ENCODE measurements around the gene SKOR2. TPM values are rescaled to one million over a fixed set of nuclear protein-coding genes. Genes with fewer than 3 reads are reported as not detected.

The SKOR2 gene
- total RNA-seq, 1 experiment from 2014 or later: not detected

- Histone ChIP-seq H3K9ac (ENCODE audit: low read length) (no peak overlapping the region), H3K4me3 (replicated peaks in 1 of 2; ENCODE audit: low read depth in 1 of 2, low read length in 2 of 2) (no peak overlapping the region), H3K9me2 (ENCODE audit: insufficient read depth) (no peaks in the 10 kb centered on the region), H3K36me3 (ENCODE audit: control insufficient read depth in 1 of 2, insufficient read depth in 2 of 2, low read length in 2 of 2) (no peaks in the 10 kb centered on the region), H3K9me3 (ENCODE audit: control insufficient read depth in 1 of 2, insufficient read depth in 1 of 2, low read depth in 1 of 2, low read length in 2 of 2) (no peaks in the 10 kb centered on the region; a peak in 1 of 4 replicates), H2AFZ (ENCODE audit: low read depth, low read length, poor library complexity, severe bottlenecking) (no peak overlapping the region), H3K79me2 (ENCODE audit: insufficient read depth, low read length) (peaks cover 16% of the 10 kb centered on the region), H3K4me1 (ENCODE audit: control insufficient read depth in 1 of 2, insufficient read depth in 2 of 2, low read length in 2 of 2) (peaks cover 3 to 9% of the 10 kb centered on the region in 2 experiments; a peak in 3 of 4 replicates), H3K27me3 (ENCODE audit: insufficient read depth, low read length) (no peaks in the 10 kb centered on the region), H3K4me2 (ENCODE audit: low read length) (no peak overlapping the region), H4K20me1 (ENCODE audit: insufficient read depth) (no peaks in the 10 kb centered on the region), H3K27ac (ENCODE audit: low read depth, low read length) (no peak overlapping the region)
- ChIA-PET RAD21 (ENCODE audit: low non-redundant PET in 1 of 2, low total read pairs in 2 of 2, uncharacterized antibody in 2 of 2, unreplicated experiment in 2 of 2) (no interaction called here), CTCF (interaction anchor here (0.7 kb wide), 1 partner anchor 25 kb away, joined by 3 read pairs; no protein-coding TSS in a partner anchor), POLR2A (no interaction called here)
- TF ChIP-seq SIN3A (IDR thresholded peaks at IDR 0.05; ENCODE audit: low read depth): no peak
- TF ChIP-seq CEBPB (IDR thresholded peaks at IDR 0.05; ENCODE audit: low read depth): no peak
- TF ChIP-seq POLR2AphosphoS5 (IDR thresholded peaks at IDR 0.05; ENCODE audit: low read depth, low read length): no peak
- TF ChIP-seq FOSL1 (IDR thresholded peaks at IDR 0.05; ENCODE audit: low read depth): no peak
- TF ChIP-seq JUND (IDR thresholded peaks at IDR 0.05): no peak
- no peak for TF ChIP-seq ZFX (IDR thresholded peaks at IDR 0.05)
- TF ChIP-seq, protein P1, sequence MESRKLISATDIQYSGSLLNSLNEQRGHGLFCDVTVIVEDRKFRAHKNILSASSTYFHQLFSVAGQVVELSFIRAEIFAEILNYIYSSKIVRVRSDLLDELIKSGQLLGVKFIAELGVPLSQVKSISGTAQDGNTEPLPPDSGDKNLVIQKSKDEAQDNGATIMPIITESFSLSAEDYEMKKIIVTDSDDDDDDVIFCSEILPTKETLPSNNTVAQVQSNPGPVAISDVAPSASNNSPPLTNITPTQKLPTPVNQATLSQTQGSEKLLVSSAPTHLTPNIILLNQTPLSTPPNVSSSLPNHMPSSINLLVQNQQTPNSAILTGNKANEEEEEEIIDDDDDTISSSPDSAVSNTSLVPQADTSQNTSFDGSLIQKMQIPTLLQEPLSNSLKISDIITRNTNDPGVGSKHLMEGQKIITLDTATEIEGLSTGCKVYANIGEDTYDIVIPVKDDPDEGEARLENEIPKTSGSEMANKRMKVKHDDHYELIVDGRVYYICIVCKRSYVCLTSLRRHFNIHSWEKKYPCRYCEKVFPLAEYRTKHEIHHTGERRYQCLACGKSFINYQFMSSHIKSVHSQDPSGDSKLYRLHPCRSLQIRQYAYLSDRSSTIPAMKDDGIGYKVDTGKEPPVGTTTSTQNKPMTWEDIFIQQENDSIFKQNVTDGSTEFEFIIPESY (IDR thresholded peaks at IDR 0.05; ENCODE audit: extremely low read depth, insufficient replicate concordance, low read length): no peak
- no peak for TF ChIP-seq MAX (IDR thresholded peaks at IDR 0.05)
- TF ChIP-seq ZNF274 (IDR thresholded peaks at IDR 0.05; ENCODE audit: low read depth, low read length): no peak
- no peak for TF ChIP-seq EZH2 (IDR thresholded peaks at IDR 0.05)
- no peak for TF ChIP-seq TCF7L2 (IDR thresholded peaks at IDR 0.05; ENCODE audit: borderline replicate concordance, extremely low read depth, insufficient read depth, insufficient read length)
- TF ChIP-seq, protein P2, sequence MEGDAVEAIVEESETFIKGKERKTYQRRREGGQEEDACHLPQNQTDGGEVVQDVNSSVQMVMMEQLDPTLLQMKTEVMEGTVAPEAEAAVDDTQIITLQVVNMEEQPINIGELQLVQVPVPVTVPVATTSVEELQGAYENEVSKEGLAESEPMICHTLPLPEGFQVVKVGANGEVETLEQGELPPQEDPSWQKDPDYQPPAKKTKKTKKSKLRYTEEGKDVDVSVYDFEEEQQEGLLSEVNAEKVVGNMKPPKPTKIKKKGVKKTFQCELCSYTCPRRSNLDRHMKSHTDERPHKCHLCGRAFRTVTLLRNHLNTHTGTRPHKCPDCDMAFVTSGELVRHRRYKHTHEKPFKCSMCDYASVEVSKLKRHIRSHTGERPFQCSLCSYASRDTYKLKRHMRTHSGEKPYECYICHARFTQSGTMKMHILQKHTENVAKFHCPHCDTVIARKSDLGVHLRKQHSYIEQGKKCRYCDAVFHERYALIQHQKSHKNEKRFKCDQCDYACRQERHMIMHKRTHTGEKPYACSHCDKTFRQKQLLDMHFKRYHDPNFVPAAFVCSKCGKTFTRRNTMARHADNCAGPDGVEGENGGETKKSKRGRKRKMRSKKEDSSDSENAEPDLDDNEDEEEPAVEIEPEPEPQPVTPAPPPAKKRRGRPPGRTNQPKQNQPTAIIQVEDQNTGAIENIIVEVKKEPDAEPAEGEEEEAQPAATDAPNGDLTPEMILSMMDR (IDR thresholded peaks at IDR 0.05 in 2 of 3, conservative IDR thresholded peaks at IDR 0.05 in 1 of 3; ENCODE audit: borderline replicate concordance in 1 of 3, insufficient read depth in 1 of 3, low read depth in 2 of 3, low read length in 2 of 3): no peak
- no peak for TF ChIP-seq ELF1 (IDR thresholded peaks at IDR 0.05; ENCODE audit: borderline replicate concordance, low read depth)
- TF ChIP-seq YY1 (IDR thresholded peaks at IDR 0.05; ENCODE audit: extremely low read depth, insufficient replicate concordance, low read depth, low read length): no peak
- TF ChIP-seq EGR1 (IDR thresholded peaks at IDR 0.05; ENCODE audit: low read depth): no peak
- no peak for TF ChIP-seq ATF3 (IDR thresholded peaks at IDR 0.05)
- no peak for TF ChIP-seq RAD21 (IDR thresholded peaks at IDR 0.05; ENCODE audit: low read depth)
- TF ChIP-seq SRF (IDR thresholded peaks at IDR 0.05; ENCODE audit: low read depth): no peak
- TF ChIP-seq, protein P3, sequence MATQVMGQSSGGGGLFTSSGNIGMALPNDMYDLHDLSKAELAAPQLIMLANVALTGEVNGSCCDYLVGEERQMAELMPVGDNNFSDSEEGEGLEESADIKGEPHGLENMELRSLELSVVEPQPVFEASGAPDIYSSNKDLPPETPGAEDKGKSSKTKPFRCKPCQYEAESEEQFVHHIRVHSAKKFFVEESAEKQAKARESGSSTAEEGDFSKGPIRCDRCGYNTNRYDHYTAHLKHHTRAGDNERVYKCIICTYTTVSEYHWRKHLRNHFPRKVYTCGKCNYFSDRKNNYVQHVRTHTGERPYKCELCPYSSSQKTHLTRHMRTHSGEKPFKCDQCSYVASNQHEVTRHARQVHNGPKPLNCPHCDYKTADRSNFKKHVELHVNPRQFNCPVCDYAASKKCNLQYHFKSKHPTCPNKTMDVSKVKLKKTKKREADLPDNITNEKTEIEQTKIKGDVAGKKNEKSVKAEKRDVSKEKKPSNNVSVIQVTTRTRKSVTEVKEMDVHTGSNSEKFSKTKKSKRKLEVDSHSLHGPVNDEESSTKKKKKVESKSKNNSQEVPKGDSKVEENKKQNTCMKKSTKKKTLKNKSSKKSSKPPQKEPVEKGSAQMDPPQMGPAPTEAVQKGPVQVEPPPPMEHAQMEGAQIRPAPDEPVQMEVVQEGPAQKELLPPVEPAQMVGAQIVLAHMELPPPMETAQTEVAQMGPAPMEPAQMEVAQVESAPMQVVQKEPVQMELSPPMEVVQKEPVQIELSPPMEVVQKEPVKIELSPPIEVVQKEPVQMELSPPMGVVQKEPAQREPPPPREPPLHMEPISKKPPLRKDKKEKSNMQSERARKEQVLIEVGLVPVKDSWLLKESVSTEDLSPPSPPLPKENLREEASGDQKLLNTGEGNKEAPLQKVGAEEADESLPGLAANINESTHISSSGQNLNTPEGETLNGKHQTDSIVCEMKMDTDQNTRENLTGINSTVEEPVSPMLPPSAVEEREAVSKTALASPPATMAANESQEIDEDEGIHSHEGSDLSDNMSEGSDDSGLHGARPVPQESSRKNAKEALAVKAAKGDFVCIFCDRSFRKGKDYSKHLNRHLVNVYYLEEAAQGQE (IDR thresholded peaks at IDR 0.05; ENCODE audit: low read depth): no peak
- TF ChIP-seq SP1 (IDR thresholded peaks at IDR 0.05; ENCODE audit: low read depth): no peak
- ATAC-seq: no peak
- intact Hi-C loops (cut with micrococcal nuclease): no loop called here
- no TSS peak for BruUV-seq (replicated peaks)
- no peak for DNase-seq (ENCODE audit: low read depth, low spot score)
Measured at GRCh38 chr18:47179520-47179919, 71.9 kb downstream of the SKOR2 start.

Measured in HCT116 (cell line).